GM23338 (cell line): ENCODE results near the gene PAN2. TPM values are rescaled to one million over a fixed set of nuclear protein-coding genes. Genes with fewer than 3 reads are reported as not detected.

Experiments used
- ATAC-seq: fragments of 200-7000 bp; cut with Tn5 transposase; 3 replicates; pipeline ENCODE4 v1.9.1; 2020
- DNase-seq: peaks from one replicate; pipeline ENCODE4 v3.0.0-alpha.2; 2015; ENCODE audit warnings: low spot score
- H2AFZ ChIP-seq: fragments of 200-600 bp; sonication (generic); 2 replicates; pipeline ENCODE4 v1.8.0; 2016; ENCODE audit warnings: antibody characterized with exemption, mild to moderate bottlenecking, moderate library complexity
- H3F3A ChIP-seq: fragments of 200-600 bp; sonication (generic); replicated peaks from 2 replicates; pipeline ENCODE4 v1.8.0; 2017; ENCODE audit warnings: antibody characterized with exemption, mixed run types, low read depth
- H3K27ac ChIP-seq: fragments of 200-600 bp; sonication (generic); 2 replicates; pipeline ENCODE4 v1.6.1; 2016; ENCODE audit warnings: low read depth
- H3K27me3 ChIP-seq: fragments of 200-600 bp; sonication (generic); 2 replicates; pipeline ENCODE4 v1.8.0; 2016; ENCODE audit warnings: mild to moderate bottlenecking, mixed run types, moderate library complexity; ENCODE audit not compliant: insufficient read depth
- H3K36me3 ChIP-seq: fragments of 200-600 bp; sonication (generic); 2 replicates; pipeline ENCODE4 v1.8.0; 2016; ENCODE audit warnings: mild to moderate bottlenecking; ENCODE audit not compliant: insufficient read depth
- H3K4me1 ChIP-seq: fragments of 200-600 bp; sonication (generic); 2 replicates; pipeline ENCODE4 v1.8.0; 2016; ENCODE audit warnings: mild to moderate bottlenecking, moderate library complexity; ENCODE audit not compliant: insufficient read depth
- H3K4me2 ChIP-seq: fragments of 200-600 bp; sonication (generic); 2 replicates; pipeline ENCODE4 v1.7.1; 2017; ENCODE audit warnings: mixed run types
- H3K4me3 ChIP-seq: fragments of 200-600 bp; sonication (generic); 2 replicates; pipeline ENCODE4 v1.6.1; 2016; ENCODE audit warnings: mixed run types
- H3K79me2 ChIP-seq: fragments of 200-600 bp; sonication (generic); replicated peaks from 2 replicates; pipeline ENCODE4 v1.8.0; 2017; ENCODE audit warnings: mild to moderate bottlenecking; ENCODE audit not compliant: insufficient read depth
- H3K9me2 ChIP-seq: fragments of 200-600 bp; sonication (generic); 2 replicates; pipeline ENCODE4 v1.8.0; 2017; ENCODE audit not compliant: insufficient read depth
- H4K20me1 ChIP-seq: fragments of 200-600 bp; sonication (generic); replicated peaks from 2 replicates; pipeline ENCODE4 v1.8.0; 2017; ENCODE audit warnings: mild to moderate bottlenecking; ENCODE audit not compliant: insufficient read depth
- H3K27ac Mint-ChIP-seq: 2 replicates; pipeline ENCODE4 v1.8.0; 2020; ENCODE audit warnings: inconsistent platforms, mild to moderate bottlenecking, moderate library complexity, mixed read lengths
- H3K27me3 Mint-ChIP-seq: 3 replicates; pipeline ENCODE4 v1.8.0; 2022; ENCODE audit warnings: low read depth, mild to moderate bottlenecking, moderate library complexity, mixed read lengths, inconsistent platforms; ENCODE audit not compliant: insufficient read depth, poor library complexity
- H3K36me3 Mint-ChIP-seq: 3 replicates; pipeline ENCODE4 v1.8.0; 2021; ENCODE audit warnings: low read depth, mild to moderate bottlenecking, inconsistent platforms, moderate library complexity, mixed read lengths
- H3K4me1 Mint-ChIP-seq: 3 replicates; pipeline ENCODE4 v1.8.0; 2020; ENCODE audit warnings: mild to moderate bottlenecking, inconsistent platforms, mixed read lengths
- H3K4me3 Mint-ChIP-seq: 3 replicates; pipeline ENCODE4 v1.8.0; 2021; ENCODE audit warnings: moderate library complexity, mild to moderate bottlenecking, inconsistent platforms, mixed read lengths
- H3K9me3 Mint-ChIP-seq: 3 replicates; pipeline ENCODE4 v1.8.0; 2020; ENCODE audit warnings: moderate library complexity, mild to moderate bottlenecking, inconsistent platforms, mixed read lengths
- CREB1 ChIP-seq: fragments of 250-450 bp; sonication (Bioruptor Pico); IDR thresholded peaks from 2 replicates; pipeline ENCODE4 v1.5.0; 2020; ENCODE audit warnings: low read depth, mild to moderate bottlenecking, moderate library complexity
- JUNB ChIP-seq: IDR thresholded peaks from one replicate; pipeline ENCODE4 v1.6.1; 2016; ENCODE audit warnings: antibody characterized with exemption; ENCODE audit not compliant: unreplicated experiment
- NANOG ChIP-seq: IDR thresholded peaks from 2 replicates; pipeline ENCODE4 v1.6.1; 2016; ENCODE audit warnings: antibody characterized with exemption, borderline replicate concordance
- POLR2AphosphoS5 ChIP-seq: IDR thresholded peaks from 2 replicates; pipeline ENCODE4 v1.6.1; 2016; ENCODE audit warnings: antibody characterized with exemption, low read depth
- STAT1 ChIP-seq: IDR thresholded peaks from one replicate; pipeline ENCODE4 v1.6.1; 2016; ENCODE audit warnings: antibody characterized with exemption; ENCODE audit not compliant: unreplicated experiment
- polyA plus RNA-seq: library from polyadenylated mRNA; unstranded; fragments of >200 nt; fragmentation: Nextera tagmentation; extraction: Ambion mirVana; gene quantifications from 2 replicates; pipeline ENCODE4 v1.2.1, GENCODE V29; 2016
- total RNA-seq: library from RNA; depleted of rRNA; stranded (reverse); fragments of >200 nt; shearing (Covaris generic); gene quantifications from 2 replicates; pipeline ENCODE4 v1.2.3, GENCODE V29; 2014
- TF ChIP-seq, protein P1 (sequence below): fragments of 250-450 bp; sonication (Bioruptor Pico); IDR thresholded peaks from 2 replicates; pipeline ENCODE4 v1.5.0; 2020; ENCODE audit warnings: mild to moderate bottlenecking, moderate library complexity
- TF ChIP-seq, protein P2 (sequence below): IDR thresholded peaks from 2 replicates; pipeline ENCODE4 v1.6.1; 2016; ENCODE audit warnings: antibody characterized with exemption
- TF ChIP-seq, protein P3 (sequence below): IDR thresholded peaks from one replicate; pipeline ENCODE4 v1.6.1; 2018; ENCODE audit warnings: antibody characterized with exemption; ENCODE audit not compliant: unreplicated experiment
- TF ChIP-seq, protein P4 (sequence below), 2 experiments: fragments of 200-600 bp in 1 of 2; sonication (generic) in 1 of 2; conservative IDR thresholded peaks; 2 replicates each; pipeline versions ENCODE4 v1.5.1 to v1.6.1; 2016 to 2017; ENCODE audit warnings: antibody characterized with exemption in 2 of 2, low read depth in 2 of 2, mild to moderate bottlenecking in 2 of 2, moderate library complexity in 1 of 2

Gene PAN2
- total and polyA plus RNA-seq, 2 experiments from 2014 or later, result 11.5 to 27.2 TPM

DNA sequence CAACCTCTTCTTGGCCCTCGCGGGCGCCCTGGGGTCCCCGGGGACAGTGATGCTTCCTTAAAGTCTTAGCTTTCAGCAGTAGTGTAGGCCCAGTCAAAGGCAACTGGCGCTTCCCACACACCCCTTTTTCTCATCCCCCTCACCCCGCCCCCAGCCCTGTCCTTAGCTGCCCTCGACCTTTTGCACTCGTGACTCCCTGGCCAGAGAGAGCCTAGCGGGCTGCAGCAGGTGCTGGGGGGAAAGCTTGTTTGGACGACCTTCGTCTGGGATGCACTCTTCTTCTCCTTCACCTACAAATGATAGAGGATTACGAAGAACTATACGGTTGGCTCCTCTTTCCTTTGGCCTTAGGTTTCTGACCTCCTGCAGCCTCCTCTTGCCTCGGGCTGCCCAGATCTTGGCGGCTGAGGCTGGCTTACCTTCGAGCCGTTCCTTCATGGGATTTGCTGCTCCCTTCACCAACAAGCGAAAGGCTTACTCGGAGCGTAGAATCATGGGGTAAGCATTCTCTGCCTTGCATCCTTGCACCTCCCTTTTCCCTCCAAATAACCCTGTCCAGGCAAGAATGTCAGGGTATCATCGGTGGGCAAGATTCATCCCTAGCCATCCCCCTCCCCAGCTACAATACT is 66.2 kb downstream of the PAN2 start (continued):
- TF ChIP-seq, protein P1, sequence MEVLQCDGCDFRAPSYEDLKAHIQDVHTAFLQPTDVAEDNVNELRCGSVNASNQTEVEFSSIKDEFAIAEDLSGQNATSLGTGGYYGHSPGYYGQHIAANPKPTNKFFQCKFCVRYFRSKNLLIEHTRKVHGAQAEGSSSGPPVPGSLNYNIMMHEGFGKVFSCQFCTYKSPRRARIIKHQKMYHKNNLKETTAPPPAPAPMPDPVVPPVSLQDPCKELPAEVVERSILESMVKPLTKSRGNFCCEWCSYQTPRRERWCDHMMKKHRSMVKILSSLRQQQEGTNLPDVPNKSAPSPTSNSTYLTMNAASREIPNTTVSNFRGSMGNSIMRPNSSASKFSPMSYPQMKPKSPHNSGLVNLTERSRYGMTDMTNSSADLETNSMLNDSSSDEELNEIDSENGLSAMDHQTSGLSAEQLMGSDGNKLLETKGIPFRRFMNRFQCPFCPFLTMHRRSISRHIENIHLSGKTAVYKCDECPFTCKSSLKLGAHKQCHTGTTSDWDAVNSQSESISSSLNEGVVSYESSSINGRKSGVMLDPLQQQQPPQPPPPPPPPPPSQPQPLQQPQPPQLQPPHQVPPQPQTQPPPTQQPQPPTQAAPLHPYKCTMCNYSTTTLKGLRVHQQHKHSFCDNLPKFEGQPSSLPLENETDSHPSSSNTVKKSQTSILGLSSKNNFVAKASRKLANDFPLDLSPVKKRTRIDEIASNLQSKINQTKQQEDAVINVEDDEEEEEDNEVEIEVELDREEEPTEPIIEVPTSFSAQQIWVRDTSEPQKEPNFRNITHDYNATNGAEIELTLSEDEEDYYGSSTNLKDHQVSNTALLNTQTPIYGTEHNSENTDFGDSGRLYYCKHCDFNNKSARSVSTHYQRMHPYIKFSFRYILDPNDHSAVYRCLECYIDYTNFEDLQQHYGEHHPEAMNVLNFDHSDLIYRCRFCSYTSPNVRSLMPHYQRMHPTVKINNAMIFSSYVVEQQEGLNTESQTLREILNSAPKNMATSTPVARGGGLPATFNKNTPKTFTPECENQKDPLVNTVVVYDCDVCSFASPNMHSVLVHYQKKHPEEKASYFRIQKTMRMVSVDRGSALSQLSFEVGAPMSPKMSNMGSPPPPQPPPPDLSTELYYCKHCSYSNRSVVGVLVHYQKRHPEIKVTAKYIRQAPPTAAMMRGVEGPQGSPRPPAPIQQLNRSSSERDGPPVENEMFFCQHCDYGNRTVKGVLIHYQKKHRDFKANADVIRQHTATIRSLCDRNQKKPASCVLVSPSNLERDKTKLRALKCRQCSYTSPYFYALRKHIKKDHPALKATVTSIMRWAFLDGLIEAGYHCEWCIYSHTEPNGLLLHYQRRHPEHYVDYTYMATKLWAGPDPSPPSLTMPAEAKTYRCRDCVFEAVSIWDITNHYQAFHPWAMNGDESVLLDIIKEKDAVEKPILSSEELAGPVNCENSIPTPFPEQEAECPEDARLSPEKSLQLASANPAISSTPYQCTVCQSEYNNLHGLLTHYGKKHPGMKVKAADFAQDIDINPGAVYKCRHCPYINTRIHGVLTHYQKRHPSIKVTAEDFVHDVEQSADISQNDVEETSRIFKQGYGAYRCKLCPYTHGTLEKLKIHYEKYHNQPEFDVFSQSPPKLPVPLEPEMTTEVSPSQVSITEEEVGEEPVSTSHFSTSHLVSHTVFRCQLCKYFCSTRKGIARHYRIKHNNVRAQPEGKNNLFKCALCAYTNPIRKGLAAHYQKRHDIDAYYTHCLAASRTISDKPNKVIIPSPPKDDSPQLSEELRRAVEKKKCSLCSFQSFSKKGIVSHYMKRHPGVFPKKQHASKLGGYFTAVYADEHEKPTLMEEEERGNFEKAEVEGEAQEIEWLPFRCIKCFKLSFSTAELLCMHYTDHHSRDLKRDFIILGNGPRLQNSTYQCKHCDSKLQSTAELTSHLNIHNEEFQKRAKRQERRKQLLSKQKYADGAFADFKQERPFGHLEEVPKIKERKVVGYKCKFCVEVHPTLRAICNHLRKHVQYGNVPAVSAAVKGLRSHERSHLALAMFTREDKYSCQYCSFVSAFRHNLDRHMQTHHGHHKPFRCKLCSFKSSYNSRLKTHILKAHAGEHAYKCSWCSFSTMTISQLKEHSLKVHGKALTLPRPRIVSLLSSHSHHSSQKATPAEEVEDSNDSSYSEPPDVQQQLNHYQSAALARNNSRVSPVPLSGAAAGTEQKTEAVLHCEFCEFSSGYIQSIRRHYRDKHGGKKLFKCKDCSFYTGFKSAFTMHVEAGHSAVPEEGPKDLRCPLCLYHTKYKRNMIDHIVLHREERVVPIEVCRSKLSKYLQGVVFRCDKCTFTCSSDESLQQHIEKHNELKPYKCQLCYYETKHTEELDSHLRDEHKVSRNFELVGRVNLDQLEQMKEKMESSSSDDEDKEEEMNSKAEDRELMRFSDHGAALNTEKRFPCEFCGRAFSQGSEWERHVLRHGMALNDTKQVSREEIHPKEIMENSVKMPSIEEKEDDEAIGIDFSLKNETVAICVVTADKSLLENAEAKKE (CRISPR knock-in tag), result no peak
- TF ChIP-seq, protein P2, sequence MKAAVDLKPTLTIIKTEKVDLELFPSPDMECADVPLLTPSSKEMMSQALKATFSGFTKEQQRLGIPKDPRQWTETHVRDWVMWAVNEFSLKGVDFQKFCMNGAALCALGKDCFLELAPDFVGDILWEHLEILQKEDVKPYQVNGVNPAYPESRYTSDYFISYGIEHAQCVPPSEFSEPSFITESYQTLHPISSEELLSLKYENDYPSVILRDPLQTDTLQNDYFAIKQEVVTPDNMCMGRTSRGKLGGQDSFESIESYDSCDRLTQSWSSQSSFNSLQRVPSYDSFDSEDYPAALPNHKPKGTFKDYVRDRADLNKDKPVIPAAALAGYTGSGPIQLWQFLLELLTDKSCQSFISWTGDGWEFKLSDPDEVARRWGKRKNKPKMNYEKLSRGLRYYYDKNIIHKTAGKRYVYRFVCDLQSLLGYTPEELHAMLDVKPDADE, result no peak

DNA sequence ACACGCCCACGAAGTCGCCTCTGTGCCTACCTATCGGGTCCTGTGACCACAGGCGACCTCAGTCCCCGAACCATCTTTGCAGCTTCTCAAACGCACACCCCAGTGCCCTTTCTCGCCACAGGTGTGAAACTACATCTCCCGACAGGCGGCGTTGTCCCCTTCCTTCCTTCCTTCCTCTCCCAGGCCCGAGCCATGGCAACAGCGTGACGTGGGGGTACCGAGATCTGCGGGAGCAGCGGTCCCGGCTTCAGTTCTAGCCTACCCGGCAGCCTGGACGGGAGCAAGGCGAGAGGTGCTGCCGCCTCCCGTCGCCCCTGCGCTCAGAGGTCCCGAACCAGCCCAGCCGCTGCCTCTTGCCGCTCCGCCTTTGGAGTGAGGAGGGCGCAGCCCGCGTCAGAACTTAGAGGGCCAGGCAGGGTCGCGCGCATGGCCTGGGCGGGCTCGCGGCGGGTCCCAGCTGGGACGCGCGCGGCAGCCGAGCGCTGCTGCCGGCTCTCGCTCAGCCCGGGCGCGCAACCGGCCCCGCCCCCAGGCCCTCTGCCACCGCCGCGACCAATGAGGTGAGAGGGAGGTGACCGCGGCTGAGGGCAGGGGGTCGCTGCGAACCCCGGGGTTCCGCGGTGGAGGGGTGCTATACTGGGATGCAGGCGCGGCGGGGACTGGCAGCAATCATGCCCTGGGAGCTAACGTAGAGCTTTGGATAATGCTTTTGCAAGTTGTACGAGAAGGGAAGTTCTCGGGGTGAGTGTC is 66.9 kb downstream of the PAN2 start, which contains the start of gene COQ10A:
Gene COQ10A, plus strand, starts transcription at position 250 of the 750 bp plus-strand sequence. Its CDS starts 177 bp downstream, at position 427.
- peak; percentile 96 for DNase-seq
- H3K4me1 ChIP-seq, result peaks cover 5% of the 10 kb centered on the region; the same call in 1 of the 2 replicates
- H3K4me3 Mint-ChIP-seq, result peak within 1 kb of the TSS; percentile 90
- peak; percentile 91 for TF ChIP-seq POLR2AphosphoS5
- no peak for TF ChIP-seq STAT1
- TF ChIP-seq, protein P3, sequence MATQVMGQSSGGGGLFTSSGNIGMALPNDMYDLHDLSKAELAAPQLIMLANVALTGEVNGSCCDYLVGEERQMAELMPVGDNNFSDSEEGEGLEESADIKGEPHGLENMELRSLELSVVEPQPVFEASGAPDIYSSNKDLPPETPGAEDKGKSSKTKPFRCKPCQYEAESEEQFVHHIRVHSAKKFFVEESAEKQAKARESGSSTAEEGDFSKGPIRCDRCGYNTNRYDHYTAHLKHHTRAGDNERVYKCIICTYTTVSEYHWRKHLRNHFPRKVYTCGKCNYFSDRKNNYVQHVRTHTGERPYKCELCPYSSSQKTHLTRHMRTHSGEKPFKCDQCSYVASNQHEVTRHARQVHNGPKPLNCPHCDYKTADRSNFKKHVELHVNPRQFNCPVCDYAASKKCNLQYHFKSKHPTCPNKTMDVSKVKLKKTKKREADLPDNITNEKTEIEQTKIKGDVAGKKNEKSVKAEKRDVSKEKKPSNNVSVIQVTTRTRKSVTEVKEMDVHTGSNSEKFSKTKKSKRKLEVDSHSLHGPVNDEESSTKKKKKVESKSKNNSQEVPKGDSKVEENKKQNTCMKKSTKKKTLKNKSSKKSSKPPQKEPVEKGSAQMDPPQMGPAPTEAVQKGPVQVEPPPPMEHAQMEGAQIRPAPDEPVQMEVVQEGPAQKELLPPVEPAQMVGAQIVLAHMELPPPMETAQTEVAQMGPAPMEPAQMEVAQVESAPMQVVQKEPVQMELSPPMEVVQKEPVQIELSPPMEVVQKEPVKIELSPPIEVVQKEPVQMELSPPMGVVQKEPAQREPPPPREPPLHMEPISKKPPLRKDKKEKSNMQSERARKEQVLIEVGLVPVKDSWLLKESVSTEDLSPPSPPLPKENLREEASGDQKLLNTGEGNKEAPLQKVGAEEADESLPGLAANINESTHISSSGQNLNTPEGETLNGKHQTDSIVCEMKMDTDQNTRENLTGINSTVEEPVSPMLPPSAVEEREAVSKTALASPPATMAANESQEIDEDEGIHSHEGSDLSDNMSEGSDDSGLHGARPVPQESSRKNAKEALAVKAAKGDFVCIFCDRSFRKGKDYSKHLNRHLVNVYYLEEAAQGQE, result no peak
- no peak for TF ChIP-seq NANOG
- no peak for TF ChIP-seq JUNB
- TF ChIP-seq, protein P2, result peak; percentile 93
- TF ChIP-seq, protein P4, sequence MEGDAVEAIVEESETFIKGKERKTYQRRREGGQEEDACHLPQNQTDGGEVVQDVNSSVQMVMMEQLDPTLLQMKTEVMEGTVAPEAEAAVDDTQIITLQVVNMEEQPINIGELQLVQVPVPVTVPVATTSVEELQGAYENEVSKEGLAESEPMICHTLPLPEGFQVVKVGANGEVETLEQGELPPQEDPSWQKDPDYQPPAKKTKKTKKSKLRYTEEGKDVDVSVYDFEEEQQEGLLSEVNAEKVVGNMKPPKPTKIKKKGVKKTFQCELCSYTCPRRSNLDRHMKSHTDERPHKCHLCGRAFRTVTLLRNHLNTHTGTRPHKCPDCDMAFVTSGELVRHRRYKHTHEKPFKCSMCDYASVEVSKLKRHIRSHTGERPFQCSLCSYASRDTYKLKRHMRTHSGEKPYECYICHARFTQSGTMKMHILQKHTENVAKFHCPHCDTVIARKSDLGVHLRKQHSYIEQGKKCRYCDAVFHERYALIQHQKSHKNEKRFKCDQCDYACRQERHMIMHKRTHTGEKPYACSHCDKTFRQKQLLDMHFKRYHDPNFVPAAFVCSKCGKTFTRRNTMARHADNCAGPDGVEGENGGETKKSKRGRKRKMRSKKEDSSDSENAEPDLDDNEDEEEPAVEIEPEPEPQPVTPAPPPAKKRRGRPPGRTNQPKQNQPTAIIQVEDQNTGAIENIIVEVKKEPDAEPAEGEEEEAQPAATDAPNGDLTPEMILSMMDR (conservative IDR thresholded peaks at IDR 0.05; ENCODE audit: low read depth in 2 of 2), result peak; percentile 46 to 58
- TF ChIP-seq CREB1 (CRISPR knock-in tag), result peak; percentile 73

More for the DNA sequence above, 66.9 kb downstream of the PAN2 start, which contains the start of gene COQ10A:
- Mint-ChIP-seq H3K9me3 (no peaks in the 10 kb centered on the region; the same call in 2 of the 3 replicates), H3K36me3 (peaks cover 27% of the 10 kb centered on the region), H3K4me1 (peaks cover 10% of the 10 kb centered on the region), H3K27me3 (peaks cover 27% of the 10 kb centered on the region), H3K27ac (peak within 1 kb of the TSS; percentile 95)
- peak within 1 kb of the TSS; percentile 95 for H3K4me2 ChIP-seq
- no peaks in the 10 kb centered on the region; the same call in 1 of the 2 replicates for H4K20me1 ChIP-seq
- H3K9me2 ChIP-seq, result no peaks in the 10 kb centered on the region
- peak within 1 kb of the TSS; percentile 99 for H2AFZ ChIP-seq
- H3K4me3 ChIP-seq, result peak within 1 kb of the TSS; percentile 80
- peak within 1 kb of the TSS; percentile 96 for H3K27ac ChIP-seq
- no peaks in the 10 kb centered on the region for H3K79me2 ChIP-seq
- peak; percentile 92 for ATAC-seq
- H3K36me3 ChIP-seq, result peaks cover 4% of the 10 kb centered on the region
- H3F3A ChIP-seq, result peaks cover 32% of the 10 kb centered on the region
- no peaks in the 10 kb centered on the region for H3K27me3 ChIP-seq
